ENCODE measurements around the gene IDE.
"Not testable (repeated sequence)": the region's sequence is repeated elsewhere in the genome, so short reads cannot be mapped to it uniquely, and the experiment has no call there.

The IDE gene

GRCh38 chr10:92413519-92413918, 160.4 kb downstream of the IDE start:
- no peak for DNase-seq

GRCh38 chr10:92413011-92413410, 160.9 kb downstream of the IDE start:
- no peak for DNase-seq

- DNase-seq, result no peak
These were observed 162.5 kb downstream of the IDE start for GRCh38 chr10:92411406-92411805.

GRCh38 chr10:92410501-92410900, 163.4 kb downstream of the IDE start:
- no peak for DNase-seq

- no peak for DNase-seq
These were observed 165.9 kb downstream of the IDE start for GRCh38 chr10:92408017-92408361.

- no peak for DNase-seq
These were observed 166.4 kb downstream of the IDE start for GRCh38 chr10:92407305-92408016.

GRCh38 chr10:92405419-92405924, 168.4 kb downstream of the IDE start:
- no peak for DNase-seq

GRCh38 chr10:92404612-92405418, 169.1 kb downstream of the IDE start:
- no peak for DNase-seq

- DNase-seq, result not testable (repeated sequence)
These were observed 171.7 kb downstream of the IDE start for GRCh38 chr10:92402234-92402633.
